Adrenal gland (tissue), 12 donors: ENCODE data around the gene LCAT. TPM values are rescaled to one million over a fixed set of nuclear protein-coding genes. Genes with fewer than 3 reads are reported as not detected.
A peak's percentile ranks its signal among the peaks of the same experiment; 100 is the strongest.

Experiments
- DNase-seq, 7 donors: peaks; one replicate each; pipeline ENCODE4 v3.0.0-alpha.2; 2019 to 2020
- H3K27ac ChIP-seq, 5 donors: fragments of 200-600 bp; sonication (generic) in 4 of 5; 1 replicate in 3 of 5; 2 replicates in 2 of 5; pipeline versions ENCODE4 v1.5.1 to v1.8.0; 2016 to 2020; ENCODE audit warnings: mild to moderate bottlenecking in 1 of 5
- H3K27me3 ChIP-seq: fragments of 200-600 bp; 2 replicates; pipeline ENCODE4 v1.8.0; 2021
- H3K36me3 ChIP-seq, 2 donors: fragments of 200-600 bp; replicated peaks in 1 of 2; 1 replicate in 1 of 2; 2 replicates in 1 of 2; pipeline versions ENCODE4 v1.5.1 to v1.8.0; 2018 to 2022
- H3K4me1 ChIP-seq, 2 donors: fragments of 200-600 bp; replicated peaks in 1 of 2; 1 replicate in 1 of 2; 2 replicates in 1 of 2; pipeline versions ENCODE4 v1.5.1 to v1.8.0; 2018 to 2021
- H3K4me3 ChIP-seq, 4 donors: fragments of 200-600 bp; sonication (generic) in 3 of 4; one replicate each; pipeline ENCODE4 v1.5.1; 2016 to 2018
- H3K9me3 ChIP-seq, 3 donors: fragments of 200-600 bp; sonication (generic) in 1 of 3; replicated peaks in 1 of 3; 1 replicate in 2 of 3; 2 replicates in 1 of 3; pipeline versions ENCODE4 v1.5.1 to v1.8.0; 2016 to 2021
- POLR2A ChIP-seq, 2 donors: fragments of 450-650 bp; IDR thresholded peaks; one replicate each; pipeline ENCODE4 v1.6.1; 2017; ENCODE audit warnings: antibody characterized with exemption in 2 of 2, mild to moderate bottlenecking in 2 of 2, moderate library complexity in 1 of 2
- WGBS, 4 donors: extraction: QIAGEN DNeasy Blood & Tissue Kit in 2 of 4; methylation state at CpG; one replicate each; pipeline versions ENCODE4 v1.1.5 to v1.1.7; 2013 to 2017; 5-methylcytosine and 5-hydroxymethylcytosine counted together
- intact Hi-C, 2 donors: fragments of 100-400 bp; cut with DNase I; formaldehyde crosslinking; loops; one replicate each; pipeline versions ENCODE4 v1.14.1 to v1.15.0; 2022 to 2023
- polyA plus RNA-seq, 3 donors: library from polyadenylated mRNA; stranded (reverse); fragments of 200-250 nt in 2 of 3; fragments of 350-450 nt in 1 of 3; fragmentation: Illumina TruSeq in 1 of 3; extraction: RNeasy Lipid Tissue Mini Kit (QIAGEN cat#74804) in 1 of 3; gene quantifications; one replicate each; pipeline ENCODE4 v1.2.3, GENCODE V29; 2013 to 2014
- total RNA-seq, 9 donors: library from RNA; depleted of rRNA in 4 of 9; stranded (reverse); fragments of >200 nt in 4 of 9; fragments of 120-200 nt in 1 of 9; fragmentation: NEBNext Ultra II Directional in 1 of 9; extraction: Animal tissue kit (Norgen Biotek cat#: 25700) in 1 of 9; gene quantifications; one replicate each; pipeline versions ENCODE4 v1.1.0 to v1.2.4, GENCODE V29; 2013 to 2023
- TF ChIP-seq, protein P1 (sequence below), 6 experiments: fragments of 450-650 bp in 4 of 6; fragments of 200-600 bp in 2 of 6; sonication (generic) in 1 of 6; IDR thresholded peaks; 1 replicate in 5 of 6; 2 replicates in 1 of 6; pipeline versions ENCODE4 v1.5.1 to v1.8.0; 2016 to 2021; ENCODE audit warnings: antibody characterized with exemption in 6 of 6, mild to moderate bottlenecking in 2 of 6, moderate library complexity in 1 of 6
- donor health status: healthy with polysubstance abuse.
- donor health status: Bipolar disorder and iron deficiency.
- donor health status: DM: yes; HTN: yes; CAD: no.
- donor health status: DM: no; HTN: no; CAD: no.
- donor health status: DM: no; HTN: no; CAD: no.
- donor health status: DM: yes; HTN: yes; CAD: no.

Gene LCAT
- total and polyA plus RNA-seq, 12 donors = 3.0 to 240 (median 12.6) TPM

GRCh38 chr16:67953641-67954375 lies 9.9 kb upstream of the LCAT start:
- intact Hi-C loops = no loop called here
- WGBS, 4 donors = 75 to 81% (median 77%) methylated on average over 5 to 8 of the region's 8 CpGs
- no peak for DNase-seq

DNA sequence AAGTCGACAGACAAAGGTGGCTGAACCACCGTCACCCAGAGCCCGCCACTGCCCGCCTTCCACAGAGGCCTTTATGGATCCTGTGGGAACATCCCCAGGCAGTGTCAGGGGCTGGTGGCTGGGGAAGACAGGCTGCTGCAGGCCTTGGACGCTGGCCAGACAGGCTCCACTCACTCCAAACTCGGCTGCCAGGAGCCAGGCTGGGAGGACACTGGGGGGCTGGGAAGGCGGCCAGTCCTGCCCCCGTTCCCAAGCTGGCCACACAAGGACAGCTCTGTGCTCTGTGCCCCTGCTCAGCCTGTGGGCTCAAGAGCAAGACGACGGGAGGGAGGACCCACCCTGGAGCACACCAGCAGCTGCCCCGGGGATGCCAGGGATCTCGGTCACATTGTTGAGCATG lies 7.6 kb upstream of the LCAT start:
- intact Hi-C loops = no loop called here
- Histone ChIP-seq H3K4me3 (no peak overlapping the region), H3K36me3 (peaks cover 0 to 96% of the 10 kb centered on the region in 2 donors), H3K27ac (peak overlapping the region in 2 of 5 donors; percentile 12 to 26), H3K27me3 (no peaks in the 10 kb centered on the region), H3K4me1 (peaks cover 8 to 11% of the 10 kb centered on the region in 2 donors), H3K9me3 (no peaks in the 10 kb centered on the region)
- WGBS, 4 donors = 28 to 43% (median 41%) methylated on average over 4 to 12 of the region's 12 CpGs; no CpG with 5 or more reads in 1 of the 4 donors
- TF ChIP-seq, protein P1, sequence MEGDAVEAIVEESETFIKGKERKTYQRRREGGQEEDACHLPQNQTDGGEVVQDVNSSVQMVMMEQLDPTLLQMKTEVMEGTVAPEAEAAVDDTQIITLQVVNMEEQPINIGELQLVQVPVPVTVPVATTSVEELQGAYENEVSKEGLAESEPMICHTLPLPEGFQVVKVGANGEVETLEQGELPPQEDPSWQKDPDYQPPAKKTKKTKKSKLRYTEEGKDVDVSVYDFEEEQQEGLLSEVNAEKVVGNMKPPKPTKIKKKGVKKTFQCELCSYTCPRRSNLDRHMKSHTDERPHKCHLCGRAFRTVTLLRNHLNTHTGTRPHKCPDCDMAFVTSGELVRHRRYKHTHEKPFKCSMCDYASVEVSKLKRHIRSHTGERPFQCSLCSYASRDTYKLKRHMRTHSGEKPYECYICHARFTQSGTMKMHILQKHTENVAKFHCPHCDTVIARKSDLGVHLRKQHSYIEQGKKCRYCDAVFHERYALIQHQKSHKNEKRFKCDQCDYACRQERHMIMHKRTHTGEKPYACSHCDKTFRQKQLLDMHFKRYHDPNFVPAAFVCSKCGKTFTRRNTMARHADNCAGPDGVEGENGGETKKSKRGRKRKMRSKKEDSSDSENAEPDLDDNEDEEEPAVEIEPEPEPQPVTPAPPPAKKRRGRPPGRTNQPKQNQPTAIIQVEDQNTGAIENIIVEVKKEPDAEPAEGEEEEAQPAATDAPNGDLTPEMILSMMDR (IDR thresholded peaks at IDR 0.05) = no peak
- TF ChIP-seq POLR2A (IDR thresholded peaks at IDR 0.05) = no peak
- peak in 5 of 7 donors; percentile 49 to 74 (median 64) for DNase-seq

More at GRCh38 chr16:67953641-67954375, 9.9 kb upstream of the LCAT start:
- Histone ChIP-seq H3K36me3 (peaks cover 0 to 87% of the 10 kb centered on the region in 2 donors), H3K4me1 (peaks cover 8 to 11% of the 10 kb centered on the region in 2 donors), H3K27ac (no peak overlapping the region), H3K27me3 (no peaks in the 10 kb centered on the region), H3K9me3 (no peaks in the 10 kb centered on the region), H3K4me3 (no peak overlapping the region)
- TF ChIP-seq, protein P1 (IDR thresholded peaks at IDR 0.05) = no peak
- TF ChIP-seq POLR2A (IDR thresholded peaks at IDR 0.05) = no peak

DNA sequence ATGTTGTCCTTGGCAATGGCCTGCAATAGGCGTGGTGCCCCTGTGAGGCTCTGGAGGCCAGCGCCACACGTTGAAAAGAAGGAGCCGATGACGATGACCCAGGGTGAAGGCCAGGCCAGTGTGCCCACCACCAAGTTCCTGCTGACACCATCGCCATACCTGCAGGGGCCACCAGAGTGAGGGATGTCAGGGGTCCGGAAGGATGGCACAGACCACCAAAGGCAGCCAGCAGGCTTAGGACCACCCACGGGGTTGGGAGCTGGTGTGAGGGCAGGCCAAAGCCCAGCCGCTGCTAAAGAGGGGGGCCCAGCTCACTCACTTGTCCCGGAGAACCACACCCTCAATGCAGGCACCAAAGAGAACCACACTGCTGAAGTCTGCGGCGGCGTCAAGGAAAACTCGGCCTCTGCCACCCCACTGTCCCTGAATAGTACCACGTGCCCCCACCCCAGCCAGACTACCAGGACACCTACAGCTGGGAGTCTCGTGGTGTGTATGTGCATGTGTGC lies 6.5 kb upstream of the LCAT start:
- 79 to 90% (median 83%) methylated on average over 2 to 16 of the region's 16 CpGs for WGBS, 4 donors
- Histone ChIP-seq H3K4me3 (no peak overlapping the region), H3K9me3 (no peaks in the 10 kb centered on the region), H3K27ac (no peak overlapping the region), H3K36me3 (peaks cover 0 to 96% of the 10 kb centered on the region in 2 donors), H3K4me1 (peaks cover 8 to 11% of the 10 kb centered on the region in 2 donors), H3K27me3 (no peaks in the 10 kb centered on the region)
- DNase-seq = peak in 1 of 7 donors; percentile 21
- TF ChIP-seq, protein P1 (IDR thresholded peaks at IDR 0.05) = no peak
- no peak for TF ChIP-seq POLR2A (IDR thresholded peaks at IDR 0.05)
- intact Hi-C loops = no loop called here

DNA sequence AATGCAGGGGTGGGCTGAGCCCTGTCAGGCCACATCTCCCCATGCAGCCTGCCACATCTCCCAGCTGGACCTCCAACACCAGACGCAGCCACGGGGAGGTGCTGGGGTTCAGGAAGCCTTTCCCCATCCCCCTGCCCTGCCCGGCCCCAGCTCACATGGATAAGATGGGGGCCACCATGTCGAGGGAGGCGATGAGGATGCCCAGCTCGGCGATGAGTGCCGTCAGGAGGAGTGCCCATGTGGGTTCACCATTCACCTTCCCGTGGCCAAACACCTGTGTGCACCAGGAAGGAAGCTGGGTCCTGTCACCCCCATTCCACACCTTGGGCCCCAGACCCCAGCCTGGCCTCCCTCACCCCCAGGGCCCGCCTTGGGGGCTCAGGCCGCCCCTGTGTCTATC lies 5.7 kb upstream of the LCAT start:
- no peaks in the 10 kb centered on the region for H3K9me3 ChIP-seq
- peaks cover 0 to 96% of the 10 kb centered on the region in 2 donors for H3K36me3 ChIP-seq
- intact Hi-C loops = no loop called here
- no peak for TF ChIP-seq POLR2A (IDR thresholded peaks at IDR 0.05)
- TF ChIP-seq, protein P1 (IDR thresholded peaks at IDR 0.05) = no peak
- peak in 2 of 7 donors; percentile 14 to 20 for DNase-seq
- H3K27me3 ChIP-seq = no peaks in the 10 kb centered on the region
- H3K4me1 ChIP-seq = peaks cover 8 to 14% of the 10 kb centered on the region in 2 donors
- H3K4me3 ChIP-seq = no peak overlapping the region
- no peak overlapping the region for H3K27ac ChIP-seq
- WGBS, 4 donors = 86 to 93% (median 91%) methylated on average over 5 to 11 of the region's 11 CpGs
